A673 (cell line): ENCODE measurements around the gene EGLN3. TPM values are rescaled to one million over a fixed set of nuclear protein-coding genes. Genes with fewer than 3 reads are reported as not detected.

Experiments
- BruUV-seq: library from RNA; stranded (reverse); fragments of 400-500 nt; replicated peaks from 2 replicates; lab custom pipeline; 2021; lab: Mats Ljungman, UMichigan
- CTCF ChIA-PET: fragments of 300-600 bp; sonication (Branson Sonifier 250); formaldehyde crosslinking; loops from one replicate; lab custom pipeline; 2022; ENCODE audit warnings: antibody characterized with exemption; lab: Charles Lee
- POLR2A ChIA-PET: fragments of 300-600 bp; sonication (Branson Sonifier 250); formaldehyde crosslinking; loops from one replicate; lab custom pipeline; 2022; ENCODE audit warnings: antibody characterized with exemption; ENCODE audit not compliant: low non-redundant PET; lab: Charles Lee
- DNase-seq: peaks from one replicate; pipeline ENCODE4 v3.0.0-alpha.2; 2015; ENCODE audit warnings: low spot score
- H3K27ac ChIP-seq: fragments of 200-600 bp; sonication (generic); 2 replicates; pipeline ENCODE4 v1.5.1; 2016; ENCODE audit warnings: mixed run types, low read depth, mild to moderate bottlenecking, mixed read lengths, antibody characterized with exemption, low read length; ENCODE audit not compliant: poor library complexity, severe bottlenecking
- H3K27me3 ChIP-seq: fragments of 200-600 bp; sonication (generic); replicated peaks from 2 replicates; pipeline ENCODE4 v1.6.1; 2017; ENCODE audit warnings: mixed run types, low read depth, mild to moderate bottlenecking, mixed read lengths, antibody characterized with exemption, low read length; ENCODE audit not compliant: insufficient read depth, poor library complexity
- H3K36me3 ChIP-seq: fragments of 200-600 bp; sonication (generic); 2 replicates; pipeline ENCODE4 v1.6.1; 2016; ENCODE audit warnings: mixed run types, mild to moderate bottlenecking, mixed read lengths, antibody characterized with exemption, low read length; ENCODE audit not compliant: insufficient read depth, poor library complexity, severe bottlenecking
- H3K4me1 ChIP-seq: fragments of 200-600 bp; sonication (generic); 2 replicates; pipeline ENCODE4 v1.6.1; 2017; ENCODE audit warnings: mixed run types, mild to moderate bottlenecking, mixed read lengths, antibody characterized with exemption, low read length; ENCODE audit not compliant: insufficient read depth, poor library complexity, severe bottlenecking
- H3K4me3 ChIP-seq: fragments of 200-600 bp; sonication (generic); 2 replicates; pipeline ENCODE4 v1.5.1; 2016; ENCODE audit warnings: low read depth, mixed run types, mild to moderate bottlenecking, mixed read lengths, low read length; ENCODE audit not compliant: poor library complexity, severe bottlenecking
- H3K9me3 ChIP-seq: fragments of 200-600 bp; sonication (generic); 2 replicates; pipeline ENCODE4 v1.6.1; 2016; ENCODE audit warnings: mixed run types, low read depth, mild to moderate bottlenecking, mixed read lengths, antibody characterized with exemption, low read length; ENCODE audit not compliant: poor library complexity, severe bottlenecking
- EZH2 ChIP-seq: fragments of 200-600 bp; sonication (generic); IDR thresholded peaks from 2 replicates; pipeline ENCODE4 v1.6.1; 2017; ENCODE audit warnings: borderline replicate concordance, low read depth, mild to moderate bottlenecking, mixed read lengths, antibody characterized with exemption, low read length; ENCODE audit not compliant: poor library complexity, severe bottlenecking
- intact Hi-C: fragments of 100-400 bp; cut with micrococcal nuclease; formaldehyde crosslinking; loops from one replicate; pipeline ENCODE4 v1.10.0; 2022; ENCODE audit not compliant: unreplicated experiment
- total RNA-seq: library from RNA; stranded (reverse); gene quantifications from 2 replicates; pipeline ENCODE4 v1.2.3, GENCODE V29; 2021
- TF ChIP-seq, protein P1 (sequence below): fragments of 300-800, 200-600 bp; sonication (generic); conservative IDR thresholded peaks from 2 replicates; pipeline ENCODE4 v1.5.1; 2017; ENCODE audit warnings: low read depth, mild to moderate bottlenecking, antibody characterized with exemption, low read length, moderate library complexity, mixed read lengths

The EGLN3 gene
- total RNA-seq, 1 experiment from 2014 or later, result 2.4 TPM

DNA sequence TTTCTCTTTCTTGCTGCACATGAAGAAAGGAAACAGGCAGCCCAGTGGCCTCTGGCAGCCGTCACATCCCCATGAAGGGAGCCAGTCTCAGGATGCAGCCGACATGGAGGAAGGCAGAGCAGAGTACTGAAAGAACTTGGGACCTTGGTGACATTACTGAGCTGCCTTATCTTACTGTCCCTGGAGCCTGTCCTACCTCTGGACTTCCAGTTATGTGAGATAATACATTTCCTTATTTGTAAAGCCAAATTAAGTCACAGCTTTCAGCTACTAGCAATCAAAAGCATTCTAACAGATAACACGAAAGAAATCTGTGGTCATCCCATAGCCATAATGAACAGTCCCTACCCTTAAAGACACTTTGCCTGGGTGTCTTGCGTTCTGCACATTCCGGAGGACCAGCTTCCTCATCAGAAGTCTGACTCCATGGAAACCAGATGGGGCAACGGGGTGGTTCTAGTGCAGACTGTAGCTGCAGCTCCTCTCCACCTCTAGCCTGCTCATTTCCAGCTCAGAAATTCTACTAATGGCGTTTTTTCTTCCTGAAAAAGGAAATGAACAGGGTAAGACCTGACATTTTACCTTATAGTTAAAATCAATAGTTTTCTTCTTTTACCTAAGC lies 7.8 kb upstream of the EGLN3 start:
- Histone ChIP-seq H3K27ac (no peak overlapping the region), H3K4me3 (no peak overlapping the region), H3K4me1 (no peaks in the 10 kb centered on the region), H3K27me3 (no peaks in the 10 kb centered on the region), H3K36me3 (no peaks in the 10 kb centered on the region), H3K9me3 (no peaks in the 10 kb centered on the region)
- DNase-seq, result no peak
- POLR2A ChIA-PET, result interaction anchor here (0.6 kb wide), 1 partner anchor 9 kb away, joined by 3 read pairs; no protein-coding TSS in a partner anchor
- intact Hi-C loops, result no loop called here
- CTCF ChIA-PET, result no interaction called here
- TF ChIP-seq EZH2, result no peak
- TF ChIP-seq, protein P1, sequence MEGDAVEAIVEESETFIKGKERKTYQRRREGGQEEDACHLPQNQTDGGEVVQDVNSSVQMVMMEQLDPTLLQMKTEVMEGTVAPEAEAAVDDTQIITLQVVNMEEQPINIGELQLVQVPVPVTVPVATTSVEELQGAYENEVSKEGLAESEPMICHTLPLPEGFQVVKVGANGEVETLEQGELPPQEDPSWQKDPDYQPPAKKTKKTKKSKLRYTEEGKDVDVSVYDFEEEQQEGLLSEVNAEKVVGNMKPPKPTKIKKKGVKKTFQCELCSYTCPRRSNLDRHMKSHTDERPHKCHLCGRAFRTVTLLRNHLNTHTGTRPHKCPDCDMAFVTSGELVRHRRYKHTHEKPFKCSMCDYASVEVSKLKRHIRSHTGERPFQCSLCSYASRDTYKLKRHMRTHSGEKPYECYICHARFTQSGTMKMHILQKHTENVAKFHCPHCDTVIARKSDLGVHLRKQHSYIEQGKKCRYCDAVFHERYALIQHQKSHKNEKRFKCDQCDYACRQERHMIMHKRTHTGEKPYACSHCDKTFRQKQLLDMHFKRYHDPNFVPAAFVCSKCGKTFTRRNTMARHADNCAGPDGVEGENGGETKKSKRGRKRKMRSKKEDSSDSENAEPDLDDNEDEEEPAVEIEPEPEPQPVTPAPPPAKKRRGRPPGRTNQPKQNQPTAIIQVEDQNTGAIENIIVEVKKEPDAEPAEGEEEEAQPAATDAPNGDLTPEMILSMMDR, result no peak
- no TSS peak for BruUV-seq

DNA sequence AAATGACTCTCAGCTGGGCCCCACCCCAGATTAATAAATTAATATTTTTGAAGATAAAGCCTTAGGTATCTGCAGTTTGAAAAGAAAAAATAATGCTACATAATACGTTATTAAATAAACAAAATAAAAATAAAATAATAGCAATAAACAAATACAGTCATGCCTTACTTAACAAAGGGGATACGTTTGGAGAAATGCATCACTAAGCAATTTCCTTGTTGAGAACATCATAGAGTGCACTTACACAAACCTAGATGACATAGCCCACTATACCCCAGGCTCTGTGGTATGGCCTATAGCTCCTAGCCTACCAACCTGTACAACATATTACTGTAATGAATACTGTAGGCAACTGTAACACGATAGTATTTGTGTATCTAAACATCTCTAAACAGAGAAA lies 7.1 kb upstream of the EGLN3 start:
- no TSS peak for BruUV-seq
- POLR2A ChIA-PET, result no interaction called here
- CTCF ChIA-PET, result no interaction called here

DNA sequence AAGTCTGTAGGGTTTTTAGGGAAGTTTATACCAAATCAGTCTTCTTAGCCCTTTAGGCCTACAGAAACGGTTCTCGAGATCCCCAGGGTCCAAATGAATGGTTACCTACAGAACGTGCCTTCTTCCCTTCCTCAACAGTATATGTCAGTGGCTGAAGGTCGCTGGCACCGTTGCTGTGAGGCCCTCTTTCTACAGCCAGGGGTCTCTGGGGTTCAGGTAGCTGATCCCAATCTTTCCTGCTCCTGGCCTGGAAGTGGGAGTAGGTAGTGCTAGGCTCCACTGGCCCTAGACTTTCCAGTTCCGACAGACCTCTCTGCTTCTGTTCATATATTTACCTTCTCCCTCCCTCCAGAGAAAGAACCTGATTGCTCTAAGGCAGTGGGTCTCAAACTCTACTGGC lies 6.4 kb upstream of the EGLN3 start:
- POLR2A ChIA-PET, result no interaction called here

More for the DNA sequence above, 7.1 kb upstream of the EGLN3 start:
- Histone ChIP-seq H3K27ac (no peak overlapping the region), H3K4me3 (no peak overlapping the region), H3K9me3 (no peaks in the 10 kb centered on the region), H3K36me3 (no peaks in the 10 kb centered on the region), H3K4me1 (no peaks in the 10 kb centered on the region), H3K27me3 (no peaks in the 10 kb centered on the region)
- DNase-seq, result no peak
- TF ChIP-seq, protein P1, result no peak
- no peak for TF ChIP-seq EZH2
- intact Hi-C loops, result no loop called here

More for the DNA sequence above, 6.4 kb upstream of the EGLN3 start:
- BruUV-seq, result no TSS peak
- Histone ChIP-seq H3K36me3 (no peaks in the 10 kb centered on the region), H3K27ac (no peak overlapping the region), H3K4me1 (no peaks in the 10 kb centered on the region), H3K27me3 (no peaks in the 10 kb centered on the region), H3K4me3 (no peak overlapping the region), H3K9me3 (no peaks in the 10 kb centered on the region)
- intact Hi-C loops, result no loop called here
- no peak for TF ChIP-seq EZH2
- TF ChIP-seq, protein P1, result no peak
- no peak for DNase-seq
- CTCF ChIA-PET, result no interaction called here
